RPMI7951 (cell line): ENCODE results near the gene TBCD. TPM values are rescaled to one million over a fixed set of nuclear protein-coding genes. Genes with fewer than 3 reads are reported as not detected.
A peak's percentile ranks its signal among the peaks of the same experiment; 100 is the strongest.
"Not testable (repeated sequence)": the region's sequence is repeated elsewhere in the genome, so short reads cannot be mapped to it uniquely, and the experiment has no call there.

Source experiments
- DNase-seq: peaks from one replicate; pipeline ENCODE4 v3.0.0-alpha.2; 2012; ENCODE audit warnings: low read depth
- total RNA-seq: library from RNA; depleted of rRNA; stranded (reverse); fragments of >200 nt; shearing (Covaris generic); gene quantifications from 2 replicates; pipeline ENCODE4 v1.2.3, GENCODE V29; 2014

Gene TBCD
- total RNA-seq, 1 experiment from 2014 or later, result 18.4 TPM

DNA sequence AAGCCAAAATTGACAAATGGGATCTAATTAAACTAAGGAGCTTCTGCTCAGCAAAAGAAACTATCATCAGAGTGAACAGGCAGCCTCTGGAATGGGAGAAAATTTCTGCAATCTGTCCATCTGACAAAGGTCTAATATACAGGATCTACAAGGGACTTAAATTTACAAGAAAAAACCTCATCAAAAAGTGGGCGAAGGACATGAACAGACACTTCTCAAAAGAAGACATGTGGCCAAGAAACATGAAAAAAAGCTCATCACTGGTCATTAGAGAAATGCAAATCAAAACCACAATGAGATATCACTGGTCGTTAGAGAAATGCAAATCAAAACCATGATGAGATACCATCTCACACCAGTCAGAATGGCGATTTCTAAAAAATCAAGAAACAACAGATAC lies 203.2 kb downstream of the TBCD start:
- DNase-seq, result not testable (repeated sequence)

GRCh38 chr17:82955627-82956026 lies 203.8 kb downstream of the TBCD start:
- DNase-seq, result not testable (repeated sequence)

DNA sequence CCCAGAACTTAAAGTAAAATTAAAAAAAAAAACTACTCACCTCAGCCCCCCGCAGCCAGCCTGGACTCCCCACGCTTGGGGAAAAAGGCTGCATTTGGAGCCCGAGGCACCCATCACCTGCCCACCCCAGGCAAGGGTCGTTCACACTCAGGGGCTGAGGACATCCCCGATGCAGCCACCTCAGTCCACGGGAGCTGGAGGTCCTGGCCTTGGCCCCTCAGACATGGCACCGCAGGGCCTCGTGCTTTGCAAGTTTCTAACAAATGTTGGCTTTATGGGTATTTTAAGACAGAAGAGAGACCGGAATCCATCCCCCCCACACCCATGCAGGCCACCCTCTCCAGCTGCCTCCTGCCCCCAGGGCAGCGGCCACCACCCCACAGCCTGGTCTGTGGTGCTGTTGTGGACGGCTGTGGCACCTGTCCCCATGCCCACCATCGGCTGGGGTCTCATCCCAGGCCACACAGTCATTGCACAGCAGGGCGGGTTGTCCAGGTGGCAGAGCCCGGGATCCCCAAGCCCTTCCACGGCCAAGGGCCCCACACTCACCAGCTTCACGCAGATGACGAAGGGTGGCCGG lies 204.4 kb downstream of the TBCD start:
- no peak for DNase-seq

DNA sequence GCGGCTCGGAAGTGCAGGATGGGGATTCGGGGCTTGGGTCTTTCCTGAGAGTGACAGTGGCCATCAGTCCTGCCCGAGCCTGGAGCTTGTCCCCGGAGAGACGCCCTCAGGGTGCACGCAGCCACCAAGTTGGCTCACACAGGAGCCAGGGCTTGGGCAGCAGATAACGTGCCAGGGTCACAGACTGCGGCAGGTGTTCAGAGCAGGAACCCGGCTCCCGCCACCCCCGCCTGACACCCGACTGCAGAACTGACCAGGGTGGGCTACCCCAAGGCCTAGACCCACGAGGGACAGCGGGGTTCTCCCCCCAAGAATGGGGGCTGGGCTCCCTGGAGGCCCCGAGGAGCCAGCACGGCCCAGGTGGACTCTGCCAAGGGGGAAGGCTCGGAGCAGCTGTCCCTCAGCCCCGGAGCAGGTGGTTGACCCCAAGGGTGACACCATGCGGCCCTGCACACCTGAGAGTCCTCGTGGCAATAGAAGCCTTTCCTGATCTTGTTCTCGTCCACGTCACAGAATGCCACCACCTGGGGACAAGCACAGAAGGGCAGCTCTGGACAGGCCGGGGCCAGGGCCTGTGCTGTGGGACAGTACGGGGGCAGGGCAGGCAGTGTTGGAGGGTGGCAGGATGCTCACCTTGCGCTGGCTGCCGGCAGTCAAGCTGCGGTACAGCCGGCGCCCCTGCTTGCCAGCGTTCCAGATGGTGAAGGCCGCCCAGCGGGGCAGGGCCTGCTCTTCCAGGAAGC lies 205.0 kb downstream of the TBCD start:
- DNase-seq, result no peak

DNA sequence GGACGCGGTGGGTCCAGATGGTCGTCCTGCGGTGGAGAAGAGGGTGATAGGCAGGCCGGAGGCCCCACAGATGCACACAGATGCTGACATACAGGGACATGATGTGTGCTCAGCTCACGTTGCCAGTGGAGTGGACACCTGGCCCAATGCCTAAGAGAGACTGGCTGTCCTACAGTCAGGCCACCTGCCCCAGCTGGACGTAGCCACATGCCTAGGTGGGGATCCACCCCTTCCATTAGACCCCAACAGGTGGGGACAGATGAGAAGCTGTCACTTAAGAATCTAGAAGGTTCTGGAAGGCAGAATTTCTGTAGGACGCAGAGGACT lies 205.6 kb downstream of the TBCD start:
- no peak for DNase-seq

- no peak for DNase-seq
Measured at GRCh38 chr17:82957961-82958561, 206.2 kb downstream of the TBCD start.

GRCh38 chr17:82959242-82959930 lies 207.5 kb downstream of the TBCD start:
- DNase-seq, result no peak

GRCh38 chr17:82959990-82960418 lies 208.1 kb downstream of the TBCD start:
- no peak for DNase-seq

DNA sequence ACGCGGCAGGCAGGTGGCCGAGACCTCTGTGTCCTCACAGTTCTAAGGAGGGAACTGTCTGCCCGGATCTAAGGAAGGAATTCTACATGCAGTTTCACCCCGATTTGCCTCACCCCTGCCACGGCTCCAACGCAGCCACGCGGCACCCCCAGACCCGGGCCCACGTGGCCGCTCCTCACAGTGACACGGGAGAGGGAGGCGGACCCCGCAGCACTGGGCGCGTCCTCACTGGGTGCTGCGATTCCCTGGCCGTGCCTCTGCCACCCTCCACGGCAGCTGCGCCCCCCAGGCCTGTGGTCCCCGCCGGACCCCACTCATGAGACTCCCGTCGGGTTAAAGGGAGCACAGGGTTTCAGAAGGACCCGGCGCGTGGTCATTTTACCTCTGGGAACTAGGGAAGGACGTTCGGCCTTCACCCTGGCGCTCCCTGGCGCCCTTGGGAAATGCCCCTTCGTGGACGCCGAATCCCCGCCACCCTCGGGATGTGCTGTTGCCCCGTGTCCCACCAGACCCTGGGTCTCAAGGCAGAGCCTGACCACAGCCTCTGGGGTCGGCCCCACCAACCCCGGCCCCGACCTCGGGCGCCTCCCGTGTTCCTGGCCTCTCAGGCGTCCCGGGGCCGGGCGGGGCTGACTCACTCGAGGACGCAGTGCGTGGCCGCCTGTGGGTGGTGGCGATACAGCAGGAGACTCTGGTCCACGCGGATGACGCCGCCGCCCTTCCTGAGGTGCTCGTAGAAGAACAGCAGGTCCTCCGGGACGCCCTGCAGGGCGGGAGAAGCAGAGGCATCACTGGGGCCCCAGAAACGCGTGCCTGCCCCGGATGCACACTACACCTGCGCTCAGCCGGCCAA lies 208.8 kb downstream of the TBCD start:
- no peak for DNase-seq

DNA sequence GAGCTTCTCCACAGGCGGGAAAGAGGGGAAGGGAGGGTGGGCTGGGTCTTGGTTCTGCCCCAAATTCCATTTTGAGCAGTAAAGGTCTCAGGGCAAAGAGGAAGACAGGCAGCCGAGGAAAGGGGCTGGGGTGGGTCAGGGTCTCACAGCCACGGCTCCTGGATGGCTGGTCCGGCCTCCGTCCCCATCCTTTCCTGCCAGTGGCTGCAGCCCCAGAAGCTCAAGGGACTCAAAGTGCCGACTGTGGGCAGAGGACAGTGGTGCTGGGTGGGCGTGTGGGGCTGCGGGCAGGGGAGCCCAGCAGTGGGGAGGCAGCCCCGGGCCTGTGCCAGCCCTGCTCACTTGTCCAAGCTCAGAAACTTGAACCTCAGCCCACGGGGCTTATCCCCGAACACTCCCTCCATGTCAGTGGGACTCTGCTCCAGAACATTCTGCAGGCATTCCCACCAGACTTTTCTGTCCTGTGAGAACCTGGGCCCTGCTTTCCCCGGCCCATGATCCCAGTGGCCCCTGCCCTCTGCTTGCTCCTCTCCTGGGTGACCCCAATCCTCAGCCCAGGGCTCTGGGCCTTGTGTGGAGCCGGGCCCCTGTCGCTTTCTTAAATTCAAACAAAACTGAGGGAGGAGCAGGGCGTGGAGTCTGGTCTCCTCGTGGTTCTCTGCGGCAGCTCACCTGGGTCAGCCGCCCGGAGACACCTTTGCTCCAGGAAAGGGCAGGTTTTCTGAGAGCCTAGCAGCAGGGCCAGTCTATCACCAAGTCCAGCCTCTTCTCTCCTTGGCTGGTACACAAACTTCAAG lies 209.7 kb downstream of the TBCD start:
- DNase-seq, result no peak

DNA sequence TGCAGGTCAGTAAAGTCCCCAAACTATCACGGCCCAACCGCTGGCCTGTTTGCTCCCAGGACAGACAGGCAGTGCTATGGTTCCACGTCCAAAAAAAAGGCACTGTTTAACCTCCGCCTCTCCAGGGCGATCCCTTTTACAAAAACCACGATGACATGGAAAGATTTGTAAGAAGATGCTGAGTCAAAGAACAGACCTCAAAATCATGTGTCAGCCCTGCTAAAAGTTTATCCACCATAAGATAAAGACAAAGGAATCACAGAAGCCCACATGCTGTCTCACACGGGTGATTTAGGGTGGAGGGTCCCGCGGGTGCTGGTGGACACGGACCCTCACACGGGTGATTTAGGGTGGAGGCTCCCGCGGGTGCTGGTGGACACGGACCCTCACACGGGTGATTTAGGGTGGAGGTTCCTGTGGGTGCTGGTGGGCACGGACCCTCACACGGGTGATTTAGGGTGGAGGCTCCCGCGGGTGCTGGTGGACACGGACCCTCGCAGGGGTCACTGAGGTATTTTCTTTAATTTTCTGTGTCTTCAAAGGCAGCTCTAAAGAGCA lies 210.4 kb downstream of the TBCD start:
- DNase-seq, result peak; percentile 22

- peak; percentile 73 for DNase-seq
Measured at GRCh38 chr17:82963104-82963950, 211.5 kb downstream of the TBCD start.

- not testable (repeated sequence) for DNase-seq
Measured at GRCh38 chr17:82964451-82964850, 212.6 kb downstream of the TBCD start.

GRCh38 chr17:82964851-82965341 lies 213.0 kb downstream of the TBCD start:
- DNase-seq, result no peak

DNA sequence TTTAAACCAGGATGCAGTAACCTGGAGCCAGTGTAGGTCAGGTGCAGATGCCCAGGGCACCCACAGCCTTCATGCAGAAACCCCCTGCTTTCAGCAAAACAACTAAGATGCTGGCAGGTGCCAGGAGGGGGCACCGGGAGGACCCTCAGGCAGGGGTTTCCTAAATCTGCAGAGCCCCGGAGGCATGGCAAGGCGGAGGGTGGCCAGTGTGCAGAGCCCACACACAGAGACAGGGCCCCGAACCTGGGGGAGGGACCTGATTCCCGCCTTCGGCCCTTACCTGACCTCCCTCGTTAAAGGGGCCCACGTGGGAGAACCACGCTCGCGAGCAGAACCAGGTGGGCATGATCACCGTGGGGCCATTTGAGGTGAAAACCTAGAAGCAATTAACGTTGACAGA lies 213.5 kb downstream of the TBCD start:
- no peak for DNase-seq

DNA sequence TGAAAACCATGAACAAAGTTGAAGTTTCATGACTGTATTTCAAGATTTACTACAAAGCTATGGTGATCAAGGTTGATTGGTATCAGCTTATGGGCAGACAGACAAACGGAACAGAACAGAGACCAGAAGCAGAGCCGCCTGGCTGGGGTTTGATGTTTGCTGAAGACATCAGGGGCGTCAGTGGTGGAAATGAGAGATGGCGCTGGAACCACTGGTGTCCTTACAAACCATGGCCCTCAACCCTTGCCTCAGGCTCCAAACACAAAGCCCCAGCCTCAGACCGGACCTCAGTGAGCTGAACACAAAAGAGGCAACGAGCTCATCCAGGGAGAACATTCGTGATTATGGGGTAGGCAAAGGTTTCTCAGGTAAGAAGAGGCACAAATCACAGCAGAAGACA lies 214.6 kb downstream of the TBCD start:
- no peak for DNase-seq

GRCh38 chr17:82967268-82968032 lies 215.6 kb downstream of the TBCD start:
- no peak for DNase-seq

DNA sequence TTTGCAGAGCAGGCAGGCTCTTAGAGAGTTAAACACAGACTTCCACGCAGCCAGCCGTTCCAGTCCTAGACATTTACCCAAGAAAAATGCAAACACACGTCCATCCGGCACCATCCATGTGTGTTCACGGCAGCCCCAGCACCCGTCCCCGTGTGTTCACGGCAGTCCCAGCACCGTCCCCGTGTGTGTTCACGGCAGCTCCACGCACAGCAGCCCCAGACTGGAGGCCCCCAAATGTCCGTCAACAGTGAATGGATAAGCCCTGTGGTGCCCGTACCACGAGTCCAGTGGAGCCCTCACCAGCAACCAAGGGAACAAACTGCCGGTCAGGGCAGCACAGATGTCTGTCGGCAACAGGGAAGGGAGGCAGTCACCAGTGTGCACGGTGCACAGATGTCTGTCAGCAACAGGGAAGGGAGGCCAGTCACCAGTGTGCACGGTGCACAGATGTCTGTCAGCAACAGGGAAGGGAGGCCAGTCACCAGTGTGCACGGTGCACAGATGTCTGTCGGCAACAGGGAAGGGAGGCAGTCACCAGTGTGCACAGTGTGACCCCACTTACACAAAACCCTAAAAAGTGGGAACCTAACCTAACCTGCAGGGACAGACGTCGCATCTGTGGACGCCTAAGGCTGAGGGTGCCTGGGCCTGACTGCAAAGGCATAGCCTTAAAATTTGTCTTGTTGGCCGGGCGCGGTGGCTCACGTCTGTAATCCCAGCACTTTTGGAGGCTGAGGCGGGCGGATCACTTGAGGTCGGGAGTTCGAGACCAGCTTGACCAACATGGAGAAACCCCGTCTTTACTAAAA lies 216.4 kb downstream of the TBCD start:
- not testable (repeated sequence) for DNase-seq
